ENCODE results near the gene CSNK1G2. TPM values are rescaled to one million over a fixed set of nuclear protein-coding genes. Genes with fewer than 3 reads are reported as not detected.

The CSNK1G2 gene
- total RNA-seq (92.6 and 100 TPM in 2 replicates), polyA plus RNA-seq (81.1 and 97.7 TPM in 2 replicates)

DNA sequence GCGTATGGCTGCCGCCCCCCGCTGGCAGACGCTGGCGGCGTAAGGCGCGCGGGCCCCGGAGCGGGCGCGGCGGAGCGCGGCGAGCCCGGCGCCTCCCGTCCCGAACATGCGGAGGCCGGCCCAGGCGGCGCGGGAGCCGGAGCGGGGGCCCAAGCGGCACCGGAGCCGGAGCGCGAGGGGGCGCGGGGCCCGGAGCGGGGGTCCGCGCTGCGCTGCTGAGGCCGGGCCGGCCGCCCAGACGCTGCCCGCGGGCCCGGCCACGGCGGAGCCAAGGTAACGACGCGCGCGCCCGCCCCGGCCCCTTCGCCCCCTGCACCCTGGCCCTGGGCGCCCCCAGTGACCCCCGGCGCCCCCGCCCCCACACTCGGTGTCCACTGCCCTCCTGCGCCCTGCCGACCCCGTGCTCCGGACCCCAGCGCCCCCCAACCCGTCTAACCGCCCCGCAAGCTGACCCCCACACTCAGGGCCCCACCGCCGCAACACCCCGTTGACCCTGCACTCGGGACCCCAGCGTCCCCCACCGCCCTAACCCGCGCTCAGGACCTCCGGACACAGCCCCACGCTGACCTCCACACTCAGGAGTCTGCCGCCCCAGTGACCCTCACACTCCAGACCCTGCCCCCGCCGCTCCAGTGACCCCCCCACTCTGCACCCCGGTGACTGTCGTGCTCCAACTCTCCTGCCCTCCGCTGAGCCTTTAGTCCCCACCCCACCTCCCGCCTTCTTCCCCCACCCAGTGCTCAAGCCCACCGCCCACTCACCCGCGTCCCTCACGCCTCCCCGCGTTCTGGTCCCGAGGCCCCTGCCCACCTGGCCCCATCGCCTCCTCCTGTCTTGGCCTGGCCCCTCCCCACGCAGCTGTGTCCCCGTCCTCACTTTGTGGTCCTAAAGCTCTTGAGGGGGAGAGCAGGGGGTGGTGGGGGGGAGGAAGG is at the start of gene CSNK1G2:
TSS of gene CSNK1G2 (plus strand) at position 27 of the 932 bp plus-strand sequence. CDS start 28,601 bp downstream, outside the sequence.
- H3K36me3 ChIP-seq = no peaks in the 10 kb centered on the region
- no peaks in the 10 kb centered on the region for H3K9me3 ChIP-seq (ENCODE audit: low read depth)
- DNase-seq (ENCODE audit: low read depth in 1 of 2, low spot score in 1 of 2) = no peak
- H3K4me1 ChIP-seq (ENCODE audit: low read depth) = peaks cover 14% of the 10 kb centered on the region
- H3K4me3 ChIP-seq = peak within 1 kb of the TSS; percentile 96
- TF ChIP-seq, protein P1, sequence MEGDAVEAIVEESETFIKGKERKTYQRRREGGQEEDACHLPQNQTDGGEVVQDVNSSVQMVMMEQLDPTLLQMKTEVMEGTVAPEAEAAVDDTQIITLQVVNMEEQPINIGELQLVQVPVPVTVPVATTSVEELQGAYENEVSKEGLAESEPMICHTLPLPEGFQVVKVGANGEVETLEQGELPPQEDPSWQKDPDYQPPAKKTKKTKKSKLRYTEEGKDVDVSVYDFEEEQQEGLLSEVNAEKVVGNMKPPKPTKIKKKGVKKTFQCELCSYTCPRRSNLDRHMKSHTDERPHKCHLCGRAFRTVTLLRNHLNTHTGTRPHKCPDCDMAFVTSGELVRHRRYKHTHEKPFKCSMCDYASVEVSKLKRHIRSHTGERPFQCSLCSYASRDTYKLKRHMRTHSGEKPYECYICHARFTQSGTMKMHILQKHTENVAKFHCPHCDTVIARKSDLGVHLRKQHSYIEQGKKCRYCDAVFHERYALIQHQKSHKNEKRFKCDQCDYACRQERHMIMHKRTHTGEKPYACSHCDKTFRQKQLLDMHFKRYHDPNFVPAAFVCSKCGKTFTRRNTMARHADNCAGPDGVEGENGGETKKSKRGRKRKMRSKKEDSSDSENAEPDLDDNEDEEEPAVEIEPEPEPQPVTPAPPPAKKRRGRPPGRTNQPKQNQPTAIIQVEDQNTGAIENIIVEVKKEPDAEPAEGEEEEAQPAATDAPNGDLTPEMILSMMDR (IDR thresholded peaks at IDR 0.05; ENCODE audit: low read depth, low read length) = no peak
- peak within 1 kb of the TSS; percentile 92 for H3K27ac ChIP-seq
- no peaks in the 10 kb centered on the region for H3K27me3 ChIP-seq

DNA sequence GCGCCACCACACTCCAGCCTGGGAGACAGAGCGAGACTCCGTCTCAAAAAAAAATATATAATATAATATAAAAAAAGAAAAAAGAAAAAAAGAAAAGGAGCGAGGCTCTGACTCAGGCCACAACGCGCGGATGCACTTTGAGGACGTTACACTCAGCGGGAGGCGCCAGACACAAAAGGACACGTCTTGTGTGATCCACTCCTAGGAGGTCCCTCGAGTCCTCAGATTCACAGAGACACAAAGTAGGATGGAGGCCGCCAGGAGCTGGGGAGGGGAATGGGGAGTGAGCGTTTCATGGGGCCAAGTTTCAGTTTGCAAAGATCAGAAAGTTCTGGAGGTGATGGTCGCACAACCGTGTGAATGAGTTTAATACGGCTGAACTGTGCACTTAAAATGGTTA is 47.2 kb upstream of the CSNK1G2 start:
- H3K4me3 ChIP-seq = no peak overlapping the region
- DNase-seq (ENCODE audit: low read depth in 1 of 2, low spot score in 1 of 2) = no peak

DNA sequence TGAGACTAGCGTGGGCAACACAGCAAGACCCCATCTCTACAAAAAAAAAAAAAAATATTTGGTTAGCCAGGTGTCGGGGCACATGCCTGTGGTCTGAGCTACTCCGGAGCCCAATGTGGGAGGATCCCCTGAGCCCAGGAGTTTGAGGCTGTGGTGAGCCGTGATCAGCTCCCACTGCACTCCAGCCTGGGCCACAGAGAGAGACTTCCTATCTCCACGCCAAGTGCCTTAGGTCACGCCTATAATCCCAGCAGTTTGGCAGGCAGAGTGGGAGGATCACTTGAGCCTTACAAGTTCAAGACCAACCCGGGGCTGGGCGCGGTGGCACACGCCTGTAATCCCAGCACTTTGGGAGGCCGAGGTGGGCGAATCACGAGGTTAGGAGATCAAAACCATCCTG is 44.5 kb upstream of the CSNK1G2 start:
- Histone ChIP-seq H3K4me1 (ENCODE audit: low read depth) (peaks cover 6% of the 10 kb centered on the region), H3K4me3 (no peak overlapping the region), H3K27me3 (no peaks in the 10 kb centered on the region), H3K36me3 (no peaks in the 10 kb centered on the region), H3K9me3 (ENCODE audit: low read depth) (no peaks in the 10 kb centered on the region), H3K27ac (no peak overlapping the region)
- TF ChIP-seq, protein P1 (IDR thresholded peaks at IDR 0.05; ENCODE audit: low read depth, low read length) = no peak
- no peak for DNase-seq (ENCODE audit: low read depth in 1 of 2, low spot score in 1 of 2)

More for the DNA sequence above, 47.2 kb upstream of the CSNK1G2 start:
- no peaks in the 10 kb centered on the region for H3K27me3 ChIP-seq
- no peaks in the 10 kb centered on the region for H3K9me3 ChIP-seq (ENCODE audit: low read depth)
- no peaks in the 10 kb centered on the region for H3K36me3 ChIP-seq
- H3K27ac ChIP-seq = no peak overlapping the region
- peaks cover 6% of the 10 kb centered on the region for H3K4me1 ChIP-seq (ENCODE audit: low read depth)
- TF ChIP-seq, protein P1 (IDR thresholded peaks at IDR 0.05; ENCODE audit: low read depth, low read length) = no peak

DNA sequence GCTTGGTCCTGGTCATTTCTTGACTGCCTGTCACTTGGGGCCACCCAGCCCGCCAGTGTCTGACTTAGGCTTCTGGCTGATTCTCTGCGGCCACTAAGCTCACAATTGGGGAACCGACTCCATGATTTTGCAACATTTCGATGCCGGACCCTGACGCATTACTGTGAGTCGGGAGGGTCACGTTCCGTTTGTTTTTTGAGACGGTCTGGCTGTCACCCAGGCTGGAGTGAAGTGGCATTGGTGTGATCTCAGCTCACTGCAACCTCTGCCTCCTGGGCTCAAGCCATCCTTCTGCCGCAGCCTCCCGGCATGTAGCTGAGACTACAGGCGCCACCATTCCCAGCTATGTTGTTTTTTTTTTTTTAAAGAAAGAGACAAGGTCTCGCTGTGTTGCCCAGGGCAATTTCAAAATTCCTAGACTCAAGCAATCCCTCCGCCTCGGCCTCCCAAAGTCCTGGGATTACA is 39.0 kb upstream of the CSNK1G2 start:
- Histone ChIP-seq H3K4me1 (ENCODE audit: low read depth) (no peaks in the 10 kb centered on the region), H3K27me3 (no peaks in the 10 kb centered on the region), H3K9me3 (ENCODE audit: low read depth) (no peaks in the 10 kb centered on the region), H3K4me3 (no peak overlapping the region), H3K27ac (no peak overlapping the region), H3K36me3 (no peaks in the 10 kb centered on the region)
- TF ChIP-seq, protein P1 (IDR thresholded peaks at IDR 0.05; ENCODE audit: low read depth, low read length) = no peak
- no peak for DNase-seq (ENCODE audit: low read depth in 1 of 2, low spot score in 1 of 2)

DNA sequence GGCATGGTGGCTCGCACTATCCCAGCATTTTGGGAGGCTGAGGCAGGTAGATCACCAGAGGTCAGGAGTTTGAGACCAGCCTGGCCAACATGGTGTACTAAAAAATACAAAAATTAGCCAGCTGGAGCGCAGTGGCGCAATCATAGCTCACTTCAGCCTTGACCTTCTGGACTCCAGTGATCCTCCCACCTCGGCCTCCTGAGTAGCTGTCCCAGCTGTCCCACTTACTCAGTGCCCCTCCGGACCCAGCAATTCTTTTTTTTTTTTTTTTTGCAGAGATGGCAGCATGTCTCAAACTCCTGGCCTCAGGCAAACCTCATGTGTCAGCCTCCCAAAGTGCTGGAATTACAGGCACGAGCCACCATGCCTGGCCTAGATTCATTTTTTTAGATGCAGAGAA is 38.0 kb upstream of the CSNK1G2 start:
- no peaks in the 10 kb centered on the region for H3K9me3 ChIP-seq (ENCODE audit: low read depth)
- TF ChIP-seq, protein P1 (IDR thresholded peaks at IDR 0.05; ENCODE audit: low read depth, low read length) = no peak
- H3K4me1 ChIP-seq (ENCODE audit: low read depth) = no peaks in the 10 kb centered on the region
- no peak for DNase-seq (ENCODE audit: low read depth in 1 of 2, low spot score in 1 of 2)
- no peak overlapping the region for H3K27ac ChIP-seq
- no peak overlapping the region for H3K4me3 ChIP-seq
- H3K27me3 ChIP-seq = no peaks in the 10 kb centered on the region
- no peaks in the 10 kb centered on the region for H3K36me3 ChIP-seq

All from cardiac muscle cell (in vitro differentiated cells and primary cell).